Measurements from ENCODE around the gene KCNK3. TPM values are rescaled to one million over a fixed set of nuclear protein-coding genes. Genes with fewer than 3 reads are reported as not detected.

The KCNK3 gene
- total RNA-seq, 1 experiment from 2014 or later: 0.09 TPM

DNA sequence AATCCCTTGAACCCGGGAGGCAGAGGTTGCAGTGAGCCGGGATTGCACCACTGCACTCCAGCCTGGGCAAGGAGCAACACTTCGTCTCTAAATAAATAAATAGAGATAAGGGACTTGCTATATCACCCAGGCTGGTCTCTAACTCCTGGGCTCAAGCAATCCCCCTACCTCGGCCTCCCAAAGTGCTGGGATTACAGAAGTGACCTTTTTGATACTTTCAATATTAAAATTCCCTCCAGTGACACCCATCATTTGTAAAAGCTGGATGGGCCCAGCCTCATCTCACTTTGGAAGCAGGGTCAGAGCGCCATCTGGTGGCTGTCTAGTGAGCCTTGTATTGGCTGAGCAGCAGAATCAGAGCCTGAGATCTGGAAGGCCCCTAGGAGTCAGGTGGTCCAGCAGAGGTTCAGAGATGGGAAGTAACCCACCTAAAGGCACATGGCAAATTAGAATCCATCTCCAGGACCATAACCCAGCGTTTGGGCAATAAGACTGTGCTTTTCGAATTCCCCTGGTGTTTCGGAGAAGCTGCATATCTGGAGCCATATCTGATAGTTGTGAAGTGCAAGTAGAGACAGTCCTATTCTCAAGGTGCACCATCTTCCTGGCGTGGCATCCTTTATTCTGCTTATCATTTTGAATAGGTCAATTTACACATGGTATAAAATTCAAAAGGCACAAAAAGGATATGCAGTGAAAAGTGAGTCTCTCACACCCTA lies 53.2 kb downstream of the KCNK3 start:
- Histone ChIP-seq H3K27ac (ENCODE audit: insufficient read length, low read depth, low read length) (no peak overlapping the region), H4K8ac (replicated peaks; ENCODE audit: insufficient read length, low read depth, low read length) (no peak overlapping the region), H3K18ac (ENCODE audit: insufficient read length, low read depth, low read length) (no peak overlapping the region), H4K5ac (ENCODE audit: insufficient read length, low read depth, low read length) (no peak overlapping the region), H3K27me3 (ENCODE audit: insufficient read depth, low read length) (no peaks in the 10 kb centered on the region), H2AFZ (ENCODE audit: low read length) (no peak overlapping the region), H4K20me1 (ENCODE audit: control insufficient read depth, insufficient read depth, insufficient read length) (no peaks in the 10 kb centered on the region), H3K14ac (ENCODE audit: insufficient read depth, low read length) (no peak overlapping the region), H3K9ac (ENCODE audit: extremely low read depth, insufficient read length, low read length) (no peak overlapping the region), H3K79me1 (ENCODE audit: insufficient read depth, low read depth, low read length, poor library complexity, severe bottlenecking) (no peaks in the 10 kb centered on the region), H4K91ac (ENCODE audit: insufficient read length, low read depth, low read length) (no peak overlapping the region), H3K4me1 (ENCODE audit: insufficient read depth, low read length) (no peaks in the 10 kb centered on the region; the same call in 1 of the 2 replicates), H3K4me2 (ENCODE audit: insufficient read depth, insufficient read length, low read length) (no peak overlapping the region), H3K23ac (ENCODE audit: insufficient read length, low read depth, low read length) (no peak overlapping the region), H3K79me2 (ENCODE audit: insufficient read depth, low read length) (no peaks in the 10 kb centered on the region), H2BK12ac (ENCODE audit: insufficient read length, low read depth, low read length) (no peak overlapping the region), H2BK120ac (ENCODE audit: low read depth, low read length, poor library complexity, severe bottlenecking) (no peak overlapping the region), H3K9me3 (ENCODE audit: control insufficient read depth, low read depth, low read length) (no peaks in the 10 kb centered on the region), H3T11ph (ENCODE audit: low read length) (no peak overlapping the region), H2BK15ac (ENCODE audit: low read depth, low read length) (no peak overlapping the region), H2BK20ac (ENCODE audit: low read depth, low read length, poor library complexity, severe bottlenecking) (no peak overlapping the region), H2AK5ac (ENCODE audit: insufficient read length, low read length) (no peak overlapping the region), H3K4ac (ENCODE audit: low read depth, low read length) (no peak overlapping the region), H2BK5ac (ENCODE audit: insufficient read length, low read length) (no peak overlapping the region), H3K23me2 (ENCODE audit: insufficient read length, low read depth, low read length, poor library complexity, severe bottlenecking) (no peaks in the 10 kb centered on the region), H3K56ac (ENCODE audit: insufficient read length, low read depth, low read length) (no peak overlapping the region)
- DNase-seq: peak; percentile 81
- WGBS (ENCODE audit: extremely low coverage, insufficient read length, low lambda C conversion rate): no CpG with 5 or more reads among the region's 9 CpGs
- Mint-ChIP-seq H3K36me3 (ENCODE audit: insufficient read depth in 1 of 3, low read depth in 3 of 3) (no peaks in the 10 kb centered on the region; a peak in 1 of 7 replicates), H3K9me3 (no peaks in the 10 kb centered on the region; a peak in 1 of 5 replicates), H3K4me3 (no peak overlapping the region), H3K4me1 (peaks cover 17% of the 10 kb centered on the region in 2 experiments), H3K27ac (no peak overlapping the region), H3K27me3 (ENCODE audit: low read depth) (peaks cover 57% of the 10 kb centered on the region)
- TF ChIP-seq, protein P1, sequence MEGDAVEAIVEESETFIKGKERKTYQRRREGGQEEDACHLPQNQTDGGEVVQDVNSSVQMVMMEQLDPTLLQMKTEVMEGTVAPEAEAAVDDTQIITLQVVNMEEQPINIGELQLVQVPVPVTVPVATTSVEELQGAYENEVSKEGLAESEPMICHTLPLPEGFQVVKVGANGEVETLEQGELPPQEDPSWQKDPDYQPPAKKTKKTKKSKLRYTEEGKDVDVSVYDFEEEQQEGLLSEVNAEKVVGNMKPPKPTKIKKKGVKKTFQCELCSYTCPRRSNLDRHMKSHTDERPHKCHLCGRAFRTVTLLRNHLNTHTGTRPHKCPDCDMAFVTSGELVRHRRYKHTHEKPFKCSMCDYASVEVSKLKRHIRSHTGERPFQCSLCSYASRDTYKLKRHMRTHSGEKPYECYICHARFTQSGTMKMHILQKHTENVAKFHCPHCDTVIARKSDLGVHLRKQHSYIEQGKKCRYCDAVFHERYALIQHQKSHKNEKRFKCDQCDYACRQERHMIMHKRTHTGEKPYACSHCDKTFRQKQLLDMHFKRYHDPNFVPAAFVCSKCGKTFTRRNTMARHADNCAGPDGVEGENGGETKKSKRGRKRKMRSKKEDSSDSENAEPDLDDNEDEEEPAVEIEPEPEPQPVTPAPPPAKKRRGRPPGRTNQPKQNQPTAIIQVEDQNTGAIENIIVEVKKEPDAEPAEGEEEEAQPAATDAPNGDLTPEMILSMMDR (conservative IDR thresholded peaks at IDR 0.05): peak; percentile 95

Measured in H9 (cell line).